Measurements from ENCODE around the gene BTBD18.

DNA sequence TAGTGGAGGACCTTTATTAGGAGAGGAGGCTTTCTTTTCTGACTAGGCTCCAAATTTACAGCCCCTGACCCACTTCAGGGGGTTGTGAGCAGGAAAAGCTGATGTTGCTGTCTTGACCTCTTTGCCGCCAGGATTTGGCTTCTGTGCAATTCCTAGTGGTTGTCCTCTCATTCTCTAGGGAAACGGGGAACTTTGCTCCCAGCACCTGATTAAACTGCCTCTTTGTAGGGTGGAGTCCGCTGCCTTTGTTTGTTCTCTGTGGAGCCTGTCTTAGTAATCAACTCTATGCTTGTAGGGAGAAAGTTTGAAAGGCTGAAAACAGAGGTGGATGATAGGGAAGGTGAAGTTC is 26.3 kb upstream of the BTBD18 start:
- TF ChIP-seq, protein P1, sequence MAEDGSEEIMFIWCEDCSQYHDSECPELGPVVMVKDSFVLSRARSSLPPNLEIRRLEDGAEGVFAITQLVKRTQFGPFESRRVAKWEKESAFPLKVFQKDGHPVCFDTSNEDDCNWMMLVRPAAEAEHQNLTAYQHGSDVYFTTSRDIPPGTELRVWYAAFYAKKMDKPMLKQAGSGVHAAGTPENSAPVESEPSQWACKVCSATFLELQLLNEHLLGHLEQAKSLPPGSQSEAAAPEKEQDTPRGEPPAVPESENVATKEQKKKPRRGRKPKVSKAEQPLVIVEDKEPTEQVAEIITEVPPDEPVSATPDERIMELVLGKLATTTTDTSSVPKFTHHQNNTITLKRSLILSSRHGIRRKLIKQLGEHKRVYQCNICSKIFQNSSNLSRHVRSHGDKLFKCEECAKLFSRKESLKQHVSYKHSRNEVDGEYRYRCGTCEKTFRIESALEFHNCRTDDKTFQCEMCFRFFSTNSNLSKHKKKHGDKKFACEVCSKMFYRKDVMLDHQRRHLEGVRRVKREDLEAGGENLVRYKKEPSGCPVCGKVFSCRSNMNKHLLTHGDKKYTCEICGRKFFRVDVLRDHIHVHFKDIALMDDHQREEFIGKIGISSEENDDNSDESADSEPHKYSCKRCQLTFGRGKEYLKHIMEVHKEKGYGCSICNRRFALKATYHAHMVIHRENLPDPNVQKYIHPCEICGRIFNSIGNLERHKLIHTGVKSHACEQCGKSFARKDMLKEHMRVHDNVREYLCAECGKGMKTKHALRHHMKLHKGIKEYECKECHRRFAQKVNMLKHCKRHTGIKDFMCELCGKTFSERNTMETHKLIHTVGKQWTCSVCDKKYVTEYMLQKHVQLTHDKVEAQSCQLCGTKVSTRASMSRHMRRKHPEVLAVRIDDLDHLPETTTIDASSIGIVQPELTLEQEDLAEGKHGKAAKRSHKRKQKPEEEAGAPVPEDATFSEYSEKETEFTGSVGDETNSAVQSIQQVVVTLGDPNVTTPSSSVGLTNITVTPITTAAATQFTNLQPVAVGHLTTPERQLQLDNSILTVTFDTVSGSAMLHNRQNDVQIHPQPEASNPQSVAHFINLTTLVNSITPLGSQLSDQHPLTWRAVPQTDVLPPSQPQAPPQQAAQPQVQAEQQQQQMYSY (CRISPR knock-in tag; IDR thresholded peaks at IDR 0.05), result no peak
- TF ChIP-seq KDM1A (CRISPR knock-in tag; IDR thresholded peaks at IDR 0.05) (no peak), CAMTA2 (CRISPR knock-in tag; IDR thresholded peaks at IDR 0.05; ENCODE audit: borderline replicate concordance) (no peak), ZNF510 (CRISPR knock-in tag; IDR thresholded peaks at IDR 0.05; ENCODE audit: low read depth) (no peak), POLR2AphosphoS5 (IDR thresholded peaks at IDR 0.05; ENCODE audit: low read depth, low read length) (0 out of 2 replicates have a peak, but pooled peaks have one; percentile 21)
- TF ChIP-seq, protein P2, sequence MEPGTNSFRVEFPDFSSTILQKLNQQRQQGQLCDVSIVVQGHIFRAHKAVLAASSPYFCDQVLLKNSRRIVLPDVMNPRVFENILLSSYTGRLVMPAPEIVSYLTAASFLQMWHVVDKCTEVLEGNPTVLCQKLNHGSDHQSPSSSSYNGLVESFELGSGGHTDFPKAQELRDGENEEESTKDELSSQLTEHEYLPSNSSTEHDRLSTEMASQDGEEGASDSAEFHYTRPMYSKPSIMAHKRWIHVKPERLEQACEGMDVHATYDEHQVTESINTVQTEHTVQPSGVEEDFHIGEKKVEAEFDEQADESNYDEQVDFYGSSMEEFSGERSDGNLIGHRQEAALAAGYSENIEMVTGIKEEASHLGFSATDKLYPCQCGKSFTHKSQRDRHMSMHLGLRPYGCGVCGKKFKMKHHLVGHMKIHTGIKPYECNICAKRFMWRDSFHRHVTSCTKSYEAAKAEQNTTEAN (CRISPR knock-in tag; conservative IDR thresholded peaks at IDR 0.05), result no peak
- TF ChIP-seq, protein P3, sequence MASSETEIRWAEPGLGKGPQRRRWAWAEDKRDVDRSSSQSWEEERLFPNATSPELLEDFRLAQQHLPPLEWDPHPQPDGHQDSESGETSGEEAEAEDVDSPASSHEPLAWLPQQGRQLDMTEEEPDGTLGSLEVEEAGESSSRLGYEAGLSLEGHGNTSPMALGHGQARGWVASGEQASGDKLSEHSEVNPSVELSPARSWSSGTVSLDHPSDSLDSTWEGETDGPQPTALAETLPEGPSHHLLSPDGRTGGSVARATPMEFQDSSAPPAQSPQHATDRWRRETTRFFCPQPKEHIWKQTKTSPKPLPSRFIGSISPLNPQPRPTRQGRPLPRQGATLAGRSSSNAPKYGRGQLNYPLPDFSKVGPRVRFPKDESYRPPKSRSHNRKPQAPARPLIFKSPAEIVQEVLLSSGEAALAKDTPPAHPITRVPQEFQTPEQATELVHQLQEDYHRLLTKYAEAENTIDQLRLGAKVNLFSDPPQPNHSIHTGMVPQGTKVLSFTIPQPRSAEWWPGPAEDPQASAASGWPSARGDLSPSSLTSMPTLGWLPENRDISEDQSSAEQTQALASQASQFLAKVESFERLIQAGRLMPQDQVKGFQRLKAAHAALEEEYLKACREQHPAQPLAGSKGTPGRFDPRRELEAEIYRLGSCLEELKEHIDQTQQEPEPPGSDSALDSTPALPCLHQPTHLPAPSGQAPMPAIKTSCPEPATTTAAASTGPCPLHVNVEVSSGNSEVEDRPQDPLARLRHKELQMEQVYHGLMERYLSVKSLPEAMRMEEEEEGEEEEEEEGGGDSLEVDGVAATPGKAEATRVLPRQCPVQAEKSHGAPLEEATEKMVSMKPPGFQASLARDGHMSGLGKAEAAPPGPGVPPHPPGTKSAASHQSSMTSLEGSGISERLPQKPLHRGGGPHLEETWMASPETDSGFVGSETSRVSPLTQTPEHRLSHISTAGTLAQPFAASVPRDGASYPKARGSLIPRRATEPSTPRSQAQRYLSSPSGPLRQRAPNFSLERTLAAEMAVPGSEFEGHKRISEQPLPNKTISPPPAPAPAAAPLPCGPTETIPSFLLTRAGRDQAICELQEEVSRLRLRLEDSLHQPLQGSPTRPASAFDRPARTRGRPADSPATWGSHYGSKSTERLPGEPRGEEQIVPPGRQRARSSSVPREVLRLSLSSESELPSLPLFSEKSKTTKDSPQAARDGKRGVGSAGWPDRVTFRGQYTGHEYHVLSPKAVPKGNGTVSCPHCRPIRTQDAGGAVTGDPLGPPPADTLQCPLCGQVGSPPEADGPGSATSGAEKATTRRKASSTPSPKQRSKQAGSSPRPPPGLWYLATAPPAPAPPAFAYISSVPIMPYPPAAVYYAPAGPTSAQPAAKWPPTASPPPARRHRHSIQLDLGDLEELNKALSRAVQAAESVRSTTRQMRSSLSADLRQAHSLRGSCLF (CRISPR knock-in tag; IDR thresholded peaks at IDR 0.05; ENCODE audit: borderline replicate concordance), result no peak

All from HepG2 (cell line).